GM23338 (cell line): ENCODE data around the gene GNB1.

ENCODE experiments used
- CREB1 ChIP-seq: fragments of 250-450 bp; sonication (Bioruptor Pico); IDR thresholded peaks from 2 replicates; pipeline ENCODE4 v1.5.0; 2020; ENCODE audit warnings: low read depth, mild to moderate bottlenecking, moderate library complexity
- CTCF ChIP-seq, 2 experiments: fragments of 200-600 bp in 1 of 2; sonication (generic) in 1 of 2; conservative IDR thresholded peaks; 2 replicates each; pipeline versions ENCODE4 v1.5.1 to v1.6.1; 2016 to 2017; ENCODE audit warnings: antibody characterized with exemption in 2 of 2, low read depth in 2 of 2, mild to moderate bottlenecking in 2 of 2, moderate library complexity in 1 of 2
- ETS1 ChIP-seq: IDR thresholded peaks from 2 replicates; pipeline ENCODE4 v1.6.1; 2016; ENCODE audit warnings: antibody characterized with exemption
- EZH2 ChIP-seq: fragments of 200-600 bp; sonication (generic); IDR thresholded peaks from one replicate; pipeline ENCODE4 v1.8.0; 2017; ENCODE audit warnings: antibody characterized with exemption, mild to moderate bottlenecking, low read depth; ENCODE audit not compliant: unreplicated experiment
- EZH2phosphoT487 ChIP-seq: fragments of 200-600 bp; sonication (generic); IDR thresholded peaks from one replicate; pipeline ENCODE4 v1.8.1; 2018; ENCODE audit warnings: antibody characterized with exemption; ENCODE audit not compliant: unreplicated experiment
- JUNB ChIP-seq: IDR thresholded peaks from one replicate; pipeline ENCODE4 v1.6.1; 2016; ENCODE audit warnings: antibody characterized with exemption; ENCODE audit not compliant: unreplicated experiment
- NANOG ChIP-seq: IDR thresholded peaks from 2 replicates; pipeline ENCODE4 v1.6.1; 2016; ENCODE audit warnings: antibody characterized with exemption, borderline replicate concordance
- POLR2AphosphoS5 ChIP-seq: IDR thresholded peaks from 2 replicates; pipeline ENCODE4 v1.6.1; 2016; ENCODE audit warnings: antibody characterized with exemption, low read depth
- REST ChIP-seq: IDR thresholded peaks from one replicate; pipeline ENCODE4 v1.6.1; 2018; ENCODE audit warnings: antibody characterized with exemption; ENCODE audit not compliant: unreplicated experiment
- ZNF331 ChIP-seq: fragments of 250-450 bp; sonication (Bioruptor Pico); IDR thresholded peaks from 2 replicates; pipeline ENCODE4 v1.5.0; 2020; ENCODE audit warnings: low read depth, mild to moderate bottlenecking, moderate library complexity

- TF ChIP-seq CTCF (conservative IDR thresholded peaks at IDR 0.05; ENCODE audit: low read depth in 2 of 2) (peak in 1 of 2 experiments; percentile 16; a peak in 1 of 4 replicates), EZH2 (no peak), EZH2phosphoT487 (no peak), REST (no peak), CREB1 (no peak), POLR2AphosphoS5 (no peak), NANOG (no peak), JUNB (no peak), ZNF331 (CRISPR knock-in tag) (no peak), ETS1 (no peak)
Measured at GRCh38 chr1:1922956-1923833, 32.3 kb upstream of the GNB1 start.
